Keratinocyte (primary cell): Measurements from ENCODE around the gene GRIK2. TPM values are rescaled to one million over a fixed set of nuclear protein-coding genes. Genes with fewer than 3 reads are reported as not detected.

Experiments used
- DNase-seq: peaks from one replicate; pipeline ENCODE4 v3.0.0-alpha.2; 2011; ENCODE audit warnings: low read depth, missing footprints, low spot score
- FAIRE-seq: peaks from 2 replicates; lab custom pipeline; 2011; peaks lifted over from hg19 to GRCh38; lab: Jason Lieb, UNC
- H2AFZ ChIP-seq: 2 replicates; pipeline ENCODE4 v1.6.0; 2012; ENCODE audit warnings: low read length, control low read depth, inconsistent platforms; ENCODE audit not compliant: control insufficient read depth
- H3K27ac ChIP-seq: 2 replicates; pipeline ENCODE4 v1.5.1; 2011; ENCODE audit warnings: low read length; ENCODE audit not compliant: control insufficient read depth, insufficient read depth
- H3K27me3 ChIP-seq: 3 replicates; pipeline ENCODE4 v1.6.0; 2011; ENCODE audit warnings: low read length; ENCODE audit not compliant: control insufficient read depth, insufficient read depth; ENCODE audit errors: extremely low read depth
- H3K36me3 ChIP-seq, 2 experiments: 2 replicates in 1 of 2; 3 replicates in 1 of 2; pipeline ENCODE4 v1.5.1; 2011; ENCODE audit warnings: low read length in 2 of 2, mild to moderate bottlenecking in 1 of 2; ENCODE audit not compliant: control insufficient read depth in 2 of 2, insufficient read depth in 2 of 2; ENCODE audit errors: extremely low read depth in 1 of 2
- H3K4me1 ChIP-seq: 3 replicates; pipeline ENCODE4 v1.5.1; 2011; ENCODE audit warnings: low read length; ENCODE audit not compliant: control insufficient read depth, insufficient read depth; ENCODE audit errors: extremely low read depth
- H3K4me2 ChIP-seq: 3 replicates; pipeline ENCODE4 v1.6.0; 2011; ENCODE audit warnings: low read depth, low read length; ENCODE audit not compliant: control insufficient read depth, insufficient read depth; ENCODE audit errors: extremely low read depth
- H3K4me3 ChIP-seq, 3 experiments: fragments of 200-600 bp in 1 of 3; sonication (generic) in 1 of 3; 2 replicates in 2 of 3; 3 replicates in 1 of 3; pipeline ENCODE4 v1.5.1; 2011 to 2016; ENCODE audit warnings: low read length in 3 of 3, mild to moderate bottlenecking in 3 of 3, control low read depth in 2 of 3, inconsistent platforms in 1 of 3, low read depth in 1 of 3, mixed read lengths in 1 of 3, mixed run types in 1 of 3, moderate library complexity in 1 of 3; ENCODE audit not compliant: control insufficient read depth in 2 of 3, insufficient read depth in 2 of 3; ENCODE audit errors: extremely low read depth in 1 of 3
- H3K79me2 ChIP-seq: 2 replicates; pipeline ENCODE4 v1.6.0; 2012; ENCODE audit warnings: low read length; ENCODE audit not compliant: control insufficient read depth, insufficient read depth
- H3K9ac ChIP-seq: 3 replicates; pipeline ENCODE4 v1.6.0; 2011; ENCODE audit warnings: low read length; ENCODE audit not compliant: control insufficient read depth, insufficient read depth; ENCODE audit errors: extremely low read depth
- H3K9me1 ChIP-seq: 3 replicates; pipeline ENCODE4 v1.6.0; 2011; ENCODE audit warnings: low read length; ENCODE audit not compliant: control insufficient read depth, insufficient read depth; ENCODE audit errors: extremely low read depth
- H3K9me3 ChIP-seq: 2 replicates; pipeline ENCODE4 v1.5.1; 2012; ENCODE audit warnings: low read depth, low read length; ENCODE audit not compliant: control insufficient read depth
- H4K20me1 ChIP-seq: 3 replicates; pipeline ENCODE4 v1.6.0; 2011; ENCODE audit warnings: low read length; ENCODE audit not compliant: control insufficient read depth, insufficient read depth; ENCODE audit errors: extremely low read depth
- EZH2 ChIP-seq: IDR thresholded peaks from one replicate; pipeline ENCODE4 v1.6.1; 2012; ENCODE audit warnings: inconsistent platforms, mild to moderate bottlenecking, low read length, moderate library complexity
- dilution Hi-C: fragments of 300-500 bp; cut with MboI; formaldehyde crosslinking; loops from one replicate; pipeline ENCODE4 v1.7.0; 2020; ENCODE audit warnings: low sequenced_read_pairs; ENCODE audit not compliant: extremely low pct_ligation_motif_present
- polyA plus RNA-seq, 5 experiments: library from polyadenylated mRNA; depleted of rRNA in 3 of 5; stranded (reverse) in 3 of 5; stranded (forward) in 1 of 5; unstranded in 1 of 5; fragments of >200 nt; gene quantifications; 1 replicate in 1 of 5; 2 replicates in 3 of 5; 3 replicates in 1 of 5; pipeline versions ENCODE4 v1.2.1 to v1.2.3, GENCODE V29; 2011 to 2012; ENCODE audit warnings: missing spikeins in 2 of 5, low read depth in 1 of 5, low replicate concordance in 1 of 5
- TF ChIP-seq, protein P1 (sequence below), 3 experiments: IDR thresholded peaks in 1 of 3; conservative IDR thresholded peaks in 1 of 3; optimal IDR thresholded peaks in 1 of 3; 2 replicates in 2 of 3; 3 replicates in 1 of 3; pipeline versions ENCODE3 to v1.5.1; 2011; ENCODE audit warnings: low read length in 3 of 3, mild to moderate bottlenecking in 3 of 3, moderate library complexity in 2 of 3, control low read depth in 1 of 3, inconsistent platforms in 1 of 3; ENCODE audit not compliant: insufficient read depth in 2 of 3; ENCODE audit errors: extremely low read depth in 1 of 3

The GRIK2 gene
- polyA plus RNA-seq, 1 donor (not counting 4 experiments of a cell fraction or from before 2014, with no cell fraction given) = 0.01 TPM

DNA sequence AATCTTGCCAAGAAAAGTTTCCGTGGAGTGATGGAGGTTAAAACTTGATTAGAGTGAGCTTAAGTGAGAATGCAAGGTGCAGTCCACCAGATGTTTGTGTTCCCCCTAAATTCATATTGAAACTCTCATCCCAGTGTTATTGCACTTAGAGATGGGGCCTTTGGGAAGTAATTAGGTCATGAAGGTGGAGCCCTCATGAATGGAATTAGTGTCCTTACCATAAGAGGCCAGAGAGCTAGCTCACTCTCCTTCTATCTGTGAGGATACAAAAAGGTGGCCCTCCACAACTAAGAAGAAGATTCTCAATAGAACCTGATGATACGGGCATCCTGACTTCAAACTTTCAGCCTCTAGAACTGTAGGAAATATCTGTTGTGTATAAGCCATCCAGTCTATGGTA, 258.6 kb downstream of the GRIK2 start:
- Histone ChIP-seq H3K9me1 (no peaks in the 10 kb centered on the region), H3K4me2 (no peak overlapping the region), H3K27me3 (no peaks in the 10 kb centered on the region), H3K27ac (no peak overlapping the region), H3K9ac (no peak overlapping the region), H3K79me2 (no peaks in the 10 kb centered on the region), H3K36me3 (no peaks in the 10 kb centered on the region), H2AFZ (no peak overlapping the region), H3K4me3 (no peak overlapping the region), H3K4me1 (no peaks in the 10 kb centered on the region), H3K9me3 (no peaks in the 10 kb centered on the region), H4K20me1 (no peaks in the 10 kb centered on the region)
- dilution Hi-C loops = no loop called here
- TF ChIP-seq, protein P1, sequence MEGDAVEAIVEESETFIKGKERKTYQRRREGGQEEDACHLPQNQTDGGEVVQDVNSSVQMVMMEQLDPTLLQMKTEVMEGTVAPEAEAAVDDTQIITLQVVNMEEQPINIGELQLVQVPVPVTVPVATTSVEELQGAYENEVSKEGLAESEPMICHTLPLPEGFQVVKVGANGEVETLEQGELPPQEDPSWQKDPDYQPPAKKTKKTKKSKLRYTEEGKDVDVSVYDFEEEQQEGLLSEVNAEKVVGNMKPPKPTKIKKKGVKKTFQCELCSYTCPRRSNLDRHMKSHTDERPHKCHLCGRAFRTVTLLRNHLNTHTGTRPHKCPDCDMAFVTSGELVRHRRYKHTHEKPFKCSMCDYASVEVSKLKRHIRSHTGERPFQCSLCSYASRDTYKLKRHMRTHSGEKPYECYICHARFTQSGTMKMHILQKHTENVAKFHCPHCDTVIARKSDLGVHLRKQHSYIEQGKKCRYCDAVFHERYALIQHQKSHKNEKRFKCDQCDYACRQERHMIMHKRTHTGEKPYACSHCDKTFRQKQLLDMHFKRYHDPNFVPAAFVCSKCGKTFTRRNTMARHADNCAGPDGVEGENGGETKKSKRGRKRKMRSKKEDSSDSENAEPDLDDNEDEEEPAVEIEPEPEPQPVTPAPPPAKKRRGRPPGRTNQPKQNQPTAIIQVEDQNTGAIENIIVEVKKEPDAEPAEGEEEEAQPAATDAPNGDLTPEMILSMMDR (optimal IDR thresholded peaks at IDR 0.05 in 1 of 3, IDR thresholded peaks at IDR 0.05 in 1 of 3, conservative IDR thresholded peaks at IDR 0.05 in 1 of 3; ENCODE audit: extremely low read depth in 1 of 3, insufficient read depth in 2 of 3, low read length in 3 of 3) = no peak
- no peak for TF ChIP-seq EZH2
- DNase-seq (no peak), FAIRE-seq (no peak)

DNA sequence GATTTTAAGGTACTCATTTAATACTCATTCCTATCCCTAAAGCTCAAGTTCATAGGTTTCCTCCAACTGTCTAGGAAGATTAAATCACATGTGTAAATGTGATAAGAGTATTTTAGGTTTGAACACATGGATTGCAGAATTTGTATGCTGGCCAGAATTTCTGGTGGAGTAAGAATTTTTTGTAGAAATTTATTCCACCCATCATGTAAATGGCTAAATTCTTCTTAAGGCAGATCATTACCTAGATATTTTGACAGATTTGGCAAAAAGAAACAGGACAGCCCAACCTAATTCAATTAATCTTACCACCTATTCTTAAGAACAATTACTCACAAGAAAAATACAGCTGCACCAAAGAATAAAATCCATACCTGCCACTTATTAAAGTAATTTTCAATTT, 261.6 kb downstream of the GRIK2 start:
- Histone ChIP-seq H3K9me3 (peaks cover 2% of the 10 kb centered on the region), H3K9me1 (no peaks in the 10 kb centered on the region), H3K27ac (no peak overlapping the region), H2AFZ (no peak overlapping the region), H3K36me3 (no peaks in the 10 kb centered on the region), H3K4me2 (no peak overlapping the region), H3K4me1 (no peaks in the 10 kb centered on the region), H3K79me2 (no peaks in the 10 kb centered on the region), H3K9ac (no peak overlapping the region), H3K27me3 (no peaks in the 10 kb centered on the region), H4K20me1 (no peaks in the 10 kb centered on the region), H3K4me3 (no peak overlapping the region)
- dilution Hi-C loops = no loop called here
- no peak for DNase-seq
- FAIRE-seq = no peak
- TF ChIP-seq, protein P1 (optimal IDR thresholded peaks at IDR 0.05 in 1 of 3, IDR thresholded peaks at IDR 0.05 in 1 of 3, conservative IDR thresholded peaks at IDR 0.05 in 1 of 3; ENCODE audit: extremely low read depth in 1 of 3, insufficient read depth in 2 of 3, low read length in 3 of 3) = no peak
- TF ChIP-seq EZH2 = no peak
